ENCODE measurements around the gene MAN1C1.

- TF ChIP-seq POLR2A (IDR thresholded peaks at IDR 0.05; ENCODE audit: low read depth, low read length) (no peak), POLR2AphosphoS5 (IDR thresholded peaks at IDR 0.05; ENCODE audit: low read depth, low read length) (no peak), TAF1 (IDR thresholded peaks at IDR 0.05; ENCODE audit: low read depth, low read length) (no peak), POU2F2 (IDR thresholded peaks at IDR 0.05; ENCODE audit: low read depth, low read length) (no peak), SPI1 (IDR thresholded peaks at IDR 0.05; ENCODE audit: low read depth, low read length) (no peak), PAX5 (IDR thresholded peaks at IDR 0.05; ENCODE audit: insufficient read depth, low read length, severe bottlenecking) (no peak)
These were observed 70.8 kb downstream of the MAN1C1 start for GRCh38 chr1:25687221-25688017.

All from GM12891 (cell line).